HepG2 (cell line): Measurements from ENCODE around the gene RTBDN. TPM values are rescaled to one million over a fixed set of nuclear protein-coding genes. Genes with fewer than 3 reads are reported as not detected.

Experiments used
- AHR ChIP-seq: IDR thresholded peaks from 2 replicates; pipeline ENCODE4 v1.6.1; 2018; ENCODE audit warnings: missing genetic modification reagents, missing compliant biosample characterization
- BCL6 ChIP-seq: IDR thresholded peaks from 2 replicates; pipeline ENCODE4 v1.6.1; 2016; ENCODE audit warnings: missing genetic modification reagents, missing compliant biosample characterization
- BHLHE40 ChIP-seq: IDR thresholded peaks from 2 replicates; pipeline ENCODE4 v1.6.1; 2011; ENCODE audit warnings: low read length, improper control_type of control experiment
- GTF2F1 ChIP-seq: fragments of 150-350 bp; IDR thresholded peaks from 2 replicates; pipeline ENCODE4 v1.6.1; 2014; ENCODE audit warnings: low read length
- HNF4G ChIP-seq, 2 experiments: sonication (generic) in 1 of 2; formaldehyde crosslinking in 1 of 2; IDR thresholded peaks; 2 replicates each; pipeline versions ENCODE4 v1.4.0 to v1.6.1; 2011 to 2020; ENCODE audit warnings: borderline replicate concordance in 2 of 2, low read depth in 2 of 2, mild to moderate bottlenecking in 2 of 2, low read length in 1 of 2, missing genetic modification reagents in 1 of 2, moderate library complexity in 1 of 2
- KDM5B ChIP-seq: sonication (generic); formaldehyde crosslinking; IDR thresholded peaks from 2 replicates; pipeline ENCODE4 v1.4.0; 2020; ENCODE audit warnings: missing genetic modification reagents, mild to moderate bottlenecking, borderline replicate concordance
- KDM6A ChIP-seq: IDR thresholded peaks from 2 replicates; pipeline ENCODE4 v1.6.1; 2016; ENCODE audit warnings: low read depth
- MEIS2 ChIP-seq: sonication (generic); formaldehyde crosslinking; IDR thresholded peaks from 2 replicates; pipeline ENCODE4 v1.9.0; 2021; ENCODE audit warnings: mild to moderate bottlenecking, missing genetic modification reagents
- MLXIP ChIP-seq: sonication (generic); formaldehyde crosslinking; IDR thresholded peaks from 2 replicates; pipeline ENCODE4 v1.9.0; 2021; ENCODE audit warnings: missing genetic modification reagents, borderline replicate concordance
- NFIB ChIP-seq: sonication (generic); formaldehyde crosslinking; IDR thresholded peaks from 2 replicates; pipeline ENCODE4 v1.9.0; 2021; ENCODE audit warnings: missing genetic modification reagents, mild to moderate bottlenecking, borderline replicate concordance
- NFYC ChIP-seq: IDR thresholded peaks from 2 replicates; pipeline ENCODE4 v1.6.1; 2016; ENCODE audit warnings: missing genetic modification reagents, missing compliant biosample characterization
- NKX3-1 ChIP-seq: sonication (generic); formaldehyde crosslinking; IDR thresholded peaks from 2 replicates; pipeline ENCODE4 v1.5.0; 2020; ENCODE audit warnings: missing genetic modification reagents
- PCBP2 ChIP-seq: fragments of 200-400 bp; formaldehyde crosslinking; optimal IDR thresholded peaks from 2 replicates; pipeline ENCODE3; 2018; ENCODE audit warnings: low read length, low read depth; ENCODE audit not compliant: poor library complexity, severe bottlenecking
- POGZ ChIP-seq: sonication (generic); formaldehyde crosslinking; IDR thresholded peaks from 2 replicates; pipeline ENCODE4 v1.4.0; 2020; ENCODE audit warnings: mild to moderate bottlenecking, missing genetic modification reagents
- RXRA ChIP-seq: sonication (generic); formaldehyde crosslinking; IDR thresholded peaks from 2 replicates; pipeline ENCODE4 v1.5.1; 2020; ENCODE audit warnings: missing genetic modification reagents
- TBX2 ChIP-seq: sonication (generic); formaldehyde crosslinking; IDR thresholded peaks from 2 replicates; pipeline ENCODE4 v1.5.0; 2020; ENCODE audit warnings: missing genetic modification reagents, mild to moderate bottlenecking, borderline replicate concordance
- U2AF2 ChIP-seq: fragments of 200-400 bp; formaldehyde crosslinking; IDR thresholded peaks from 2 replicates; pipeline ENCODE4 v1.6.1; 2017; ENCODE audit warnings: low read depth, mild to moderate bottlenecking, low read length
- XBP1 ChIP-seq: sonication (generic); formaldehyde crosslinking; IDR thresholded peaks from 2 replicates; pipeline ENCODE4 v1.5.0; 2020; ENCODE audit warnings: missing genetic modification reagents
- ZBTB3 ChIP-seq: sonication (generic); formaldehyde crosslinking; IDR thresholded peaks from 2 replicates; pipeline ENCODE4 v1.4.0; 2020; ENCODE audit warnings: low read depth, mild to moderate bottlenecking, moderate library complexity, missing genetic modification reagents, borderline replicate concordance
- ZFP1 ChIP-seq: IDR thresholded peaks from 2 replicates; pipeline ENCODE4 v1.6.1; 2016
- ZFP62 ChIP-seq: sonication (generic); formaldehyde crosslinking; IDR thresholded peaks from 2 replicates; pipeline ENCODE4 v1.4.0; 2020; ENCODE audit warnings: missing genetic modification reagents
- ZNF256 ChIP-seq: sonication (generic); formaldehyde crosslinking; conservative IDR thresholded peaks from 2 replicates; pipeline ENCODE4 v1.4.0; 2020; ENCODE audit warnings: missing genetic modification reagents
- ZNF446 ChIP-seq: sonication (generic); formaldehyde crosslinking; IDR thresholded peaks from 2 replicates; pipeline ENCODE4 v1.5.0; 2020; ENCODE audit warnings: mild to moderate bottlenecking, missing genetic modification reagents
- ZNF510 ChIP-seq: sonication (generic); formaldehyde crosslinking; IDR thresholded peaks from 2 replicates; pipeline ENCODE4 v1.4.0; 2020; ENCODE audit warnings: low read depth, mild to moderate bottlenecking, missing genetic modification reagents
- ZNF616 ChIP-seq: sonication (generic); formaldehyde crosslinking; IDR thresholded peaks from 2 replicates; pipeline ENCODE4 v1.5.0; 2020; ENCODE audit warnings: low read depth, mild to moderate bottlenecking, missing genetic modification reagents
- ZNF672 ChIP-seq: sonication (generic); formaldehyde crosslinking; IDR thresholded peaks from 2 replicates; pipeline ENCODE4 v1.8.1; 2022; ENCODE audit warnings: missing genetic modification reagents
- ZNF776 ChIP-seq: sonication (generic); formaldehyde crosslinking; IDR thresholded peaks from 2 replicates; pipeline ENCODE4 v1.4.0; 2020; ENCODE audit warnings: mild to moderate bottlenecking, missing genetic modification reagents
- polyA plus RNA-seq, 8 experiments: library from polyadenylated mRNA; depleted of rRNA in 3 of 8; stranded (reverse) in 7 of 8; unstranded in 1 of 8; fragments of >200 nt; fragmentation: Illumina TruSeq in 4 of 8; extraction: Trizol in 4 of 8; gene quantifications; 2 replicates each; pipeline versions ENCODE4 v1.2.1 to v1.2.3, GENCODE V29; 2011 to 2016; ENCODE audit warnings: low read depth in 4 of 8, missing spikeins in 1 of 8, mixed read lengths in 1 of 8; ENCODE audit not compliant: insufficient read depth in 1 of 8
- total RNA-seq, 5 experiments: library from RNA; depleted of rRNA; stranded (reverse); fragments of >200 nt; fragmentation: Illumina TruSeq; extraction: Trizol; gene quantifications; 2 replicates each; pipeline ENCODE4 v1.2.3, GENCODE V29; 2016; ENCODE audit warnings: low read depth in 1 of 5
- TF ChIP-seq, protein P1 (sequence below): sonication (generic); formaldehyde crosslinking; IDR thresholded peaks from 2 replicates; pipeline ENCODE4 v1.5.0; 2020; ENCODE audit warnings: mild to moderate bottlenecking, missing genetic modification reagents, borderline replicate concordance

RTBDN gene
- total and polyA plus RNA-seq, 2 of the 13 experiments (the other 11 are each of a cell fraction or from before 2014, with no cell fraction given) = 0.27 to 0.48 TPM

GRCh38 chr19:12791345-12792050, 42.9 kb downstream of the RTBDN start, which contains the start of gene JUNB (continued):
- TF ChIP-seq, protein P1, sequence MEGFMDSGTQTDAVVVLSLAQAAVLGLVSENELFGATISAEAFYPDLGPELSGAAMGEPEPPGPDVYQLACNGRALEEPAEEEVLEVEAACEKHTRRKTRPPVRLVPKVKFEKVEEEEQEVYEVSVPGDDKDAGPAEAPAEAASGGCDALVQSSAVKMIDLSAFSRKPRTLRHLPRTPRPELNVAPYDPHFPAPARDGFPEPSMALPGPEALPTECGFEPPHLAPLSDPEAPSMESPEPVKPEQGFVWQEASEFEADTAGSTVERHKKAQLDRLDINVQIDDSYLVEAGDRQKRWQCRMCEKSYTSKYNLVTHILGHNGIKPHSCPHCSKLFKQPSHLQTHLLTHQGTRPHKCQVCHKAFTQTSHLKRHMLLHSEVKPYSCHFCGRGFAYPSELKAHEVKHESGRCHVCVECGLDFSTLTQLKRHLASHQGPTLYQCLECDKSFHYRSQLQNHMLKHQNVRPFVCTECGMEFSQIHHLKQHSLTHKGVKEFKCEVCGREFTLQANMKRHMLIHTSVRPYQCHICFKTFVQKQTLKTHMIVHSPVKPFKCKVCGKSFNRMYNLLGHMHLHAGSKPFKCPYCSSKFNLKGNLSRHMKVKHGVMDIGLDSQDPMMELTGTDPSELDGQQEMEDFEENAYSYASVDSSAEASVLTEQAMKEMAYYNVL = no peak; the same call in 1 of the 2 replicates
- TF ChIP-seq ZNF510 (CRISPR knock-in tag) (no peak), BCL6 (peak; percentile 78), KDM6A (CRISPR knock-in tag) (0 out of 2 replicates have a peak, but pooled peaks have one; percentile 28), NKX3-1 (no peak), TBX2 (peak; percentile 94), RXRA (peak; percentile 76), NFIB (CRISPR knock-in tag) (no peak), KDM5B (CRISPR knock-in tag) (peak; percentile 48; the same call in 1 of the 2 replicates), U2AF2 (no peak), XBP1 (no peak), MLXIP (no peak), ZNF672 (CRISPR knock-in tag) (no peak), ZNF256 (CRISPR knock-in tag) (no peak), ZNF616 (CRISPR knock-in tag) (no peak; the same call in 1 of the 2 replicates), MEIS2 (CRISPR knock-in tag) (peak; percentile 93; the same call in 1 of the 2 replicates), POGZ (CRISPR knock-in tag) (peak; percentile 46; the same call in 1 of the 2 replicates), NFYC (CRISPR knock-in tag) (peak; percentile 86), ZNF446 (CRISPR knock-in tag) (no peak), ZFP62 (no peak), PCBP2 (no peak), ZNF776 (CRISPR knock-in tag) (no peak), ZBTB3 (CRISPR knock-in tag) (no peak), AHR (CRISPR knock-in tag) (peak; percentile 92), GTF2F1 (0 out of 2 replicates have a peak, but pooled peaks have one; percentile 78), ZFP1 (no peak), HNF4G (IDR thresholded peaks at IDR 0.05; ENCODE audit: borderline replicate concordance, low read depth, low read length) (peak; percentile 6; the same call in 1 of the 2 replicates), HNF4G (CRISPR knock-in tag; IDR thresholded peaks at IDR 0.05; ENCODE audit: borderline replicate concordance, low read depth) (no peak; the same call in 1 of the 2 replicates), BHLHE40 (peak; percentile 49; the same call in 1 of the 2 replicates)
